ENCODE results near the gene ABCC11. TPM values are rescaled to one million over a fixed set of nuclear protein-coding genes. Genes with fewer than 3 reads are reported as not detected.

The ABCC11 gene
- total and polyA plus RNA-seq, 2 experiments from 2014 or later, result 0.10 TPM; not detected in 1

- no peak for TF ChIP-seq ZNF462 (CRISPR knock-in tag; IDR thresholded peaks at IDR 0.05)
- TF ChIP-seq CTCF (conservative IDR thresholded peaks at IDR 0.05; ENCODE audit: low read depth in 2 of 2), result no peak
These were observed 42.6 kb downstream of the ABCC11 start (continued) for GRCh38 chr16:48204825-48205151.

GRCh38 chr16:48203974-48204824 lies 43.1 kb downstream of the ABCC11 start:
- Mint-ChIP-seq H3K27me3 (ENCODE audit: insufficient read depth, low read depth, poor library complexity) (peaks cover 7% of the 10 kb centered on the region), H3K27ac (no peak overlapping the region), H3K4me1 (no peaks in the 10 kb centered on the region; the same call in 2 of the 3 replicates), H3K36me3 (ENCODE audit: low read depth) (no peaks in the 10 kb centered on the region), H3K9me3 (no peaks in the 10 kb centered on the region), H3K4me3 (no peak overlapping the region)
- Histone ChIP-seq H3K4me3 (no peak overlapping the region), H3K9me2 (ENCODE audit: insufficient read depth) (no peaks in the 10 kb centered on the region), H3F3A (replicated peaks; ENCODE audit: low read depth) (no peaks in the 10 kb centered on the region), H3K4me1 (ENCODE audit: insufficient read depth) (no peaks in the 10 kb centered on the region), H3K79me2 (replicated peaks; ENCODE audit: insufficient read depth) (no peaks in the 10 kb centered on the region), H3K4me2 (no peak overlapping the region), H2AFZ (no peak overlapping the region), H3K36me3 (ENCODE audit: insufficient read depth) (no peaks in the 10 kb centered on the region), H3K27me3 (ENCODE audit: insufficient read depth) (no peaks in the 10 kb centered on the region), H4K20me1 (replicated peaks; ENCODE audit: insufficient read depth) (no peaks in the 10 kb centered on the region), H3K27ac (ENCODE audit: low read depth) (no peak overlapping the region)
- DNase-seq (ENCODE audit: low spot score) (no peak), ATAC-seq (no peak)
- TF ChIP-seq ZNF331 (CRISPR knock-in tag; IDR thresholded peaks at IDR 0.05; ENCODE audit: low read depth) (no peak), ZNF114 (CRISPR knock-in tag; IDR thresholded peaks at IDR 0.05) (no peak), NANOG (IDR thresholded peaks at IDR 0.05; ENCODE audit: borderline replicate concordance) (no peak), EZH2phosphoT487 (IDR thresholded peaks at IDR 0.05; ENCODE audit: unreplicated experiment) (no peak), ETS1 (IDR thresholded peaks at IDR 0.05) (no peak), EZH2 (IDR thresholded peaks at IDR 0.05; ENCODE audit: low read depth, unreplicated experiment) (no peak), CTCF (conservative IDR thresholded peaks at IDR 0.05; ENCODE audit: low read depth in 2 of 2) (no peak)
